GM23338 (cell line): ENCODE measurements around the gene FCGR1A.
"Not testable (repeated sequence)": the region's sequence is repeated elsewhere in the genome, so short reads cannot be mapped to it uniquely, and the experiment has no call there.

ENCODE experiments used
- CREB1 ChIP-seq: fragments of 250-450 bp; sonication (Bioruptor Pico); IDR thresholded peaks from 2 replicates; pipeline ENCODE4 v1.5.0; 2020; ENCODE audit warnings: low read depth, mild to moderate bottlenecking, moderate library complexity
- CTCF ChIP-seq, 2 experiments: fragments of 200-600 bp in 1 of 2; sonication (generic) in 1 of 2; conservative IDR thresholded peaks; 2 replicates each; pipeline versions ENCODE4 v1.5.1 to v1.6.1; 2016 to 2017; ENCODE audit warnings: antibody characterized with exemption in 2 of 2, low read depth in 2 of 2, mild to moderate bottlenecking in 2 of 2, moderate library complexity in 1 of 2
- EZH2 ChIP-seq: fragments of 200-600 bp; sonication (generic); IDR thresholded peaks from one replicate; pipeline ENCODE4 v1.8.0; 2017; ENCODE audit warnings: antibody characterized with exemption, mild to moderate bottlenecking, low read depth; ENCODE audit not compliant: unreplicated experiment
- POLR2AphosphoS5 ChIP-seq: IDR thresholded peaks from 2 replicates; pipeline ENCODE4 v1.6.1; 2016; ENCODE audit warnings: antibody characterized with exemption, low read depth
- REST ChIP-seq: IDR thresholded peaks from one replicate; pipeline ENCODE4 v1.6.1; 2018; ENCODE audit warnings: antibody characterized with exemption; ENCODE audit not compliant: unreplicated experiment

- TF ChIP-seq CTCF (conservative IDR thresholded peaks at IDR 0.05; ENCODE audit: low read depth in 2 of 2); REST; POLR2AphosphoS5; EZH2; CREB1 (CRISPR knock-in tag): not testable (repeated sequence)
These were observed 42.3 kb upstream of the FCGR1A start for GRCh38 chr1:149740148-149740581.
